H9 (cell line): Measurements from ENCODE around the gene ISOC1. TPM values are rescaled to one million over a fixed set of nuclear protein-coding genes. Genes with fewer than 3 reads are reported as not detected.

Experiments
- DNase-seq: peaks from one replicate; pipeline ENCODE4 v3.0.0-alpha.2; 2017
- H2AFZ ChIP-seq: one replicate; pipeline ENCODE4 v1.6.1; 2013; ENCODE audit warnings: mild to moderate bottlenecking, low read length, control low read depth, moderate library complexity
- H2AK5ac ChIP-seq: 2 replicates; pipeline ENCODE4 v1.6.1; 2013; ENCODE audit warnings: low read length, control low read depth, mixed read lengths; ENCODE audit not compliant: insufficient read length
- H2BK120ac ChIP-seq: one replicate; pipeline ENCODE4 v1.6.1; 2013; ENCODE audit warnings: low read depth, mild to moderate bottlenecking, low read length, control low read depth, inconsistent platforms; ENCODE audit not compliant: poor library complexity, severe bottlenecking
- H2BK12ac ChIP-seq: 2 replicates; pipeline ENCODE4 v1.6.1; 2013; ENCODE audit warnings: low read length, control low read depth, mixed read lengths, low read depth; ENCODE audit not compliant: insufficient read length
- H2BK15ac ChIP-seq: 2 replicates; pipeline ENCODE4 v1.6.1; 2013; ENCODE audit warnings: low read depth, low read length, control low read depth
- H2BK20ac ChIP-seq: one replicate; pipeline ENCODE4 v1.6.1; 2013; ENCODE audit warnings: low read depth, mild to moderate bottlenecking, low read length, control low read depth, inconsistent platforms; ENCODE audit not compliant: poor library complexity, severe bottlenecking
- H2BK5ac ChIP-seq: 2 replicates; pipeline ENCODE4 v1.6.1; 2013; ENCODE audit warnings: low read length, control low read depth, mixed read lengths; ENCODE audit not compliant: insufficient read length
- H3K14ac ChIP-seq: 2 replicates; pipeline ENCODE4 v1.6.1; 2013; ENCODE audit warnings: low read length, control low read depth; ENCODE audit not compliant: insufficient read depth
- H3K18ac ChIP-seq: 2 replicates; pipeline ENCODE4 v1.6.1; 2013; ENCODE audit warnings: low read depth, mild to moderate bottlenecking, mixed read lengths, low read length, control low read depth; ENCODE audit not compliant: insufficient read length
- H3K23ac ChIP-seq: 2 replicates; pipeline ENCODE4 v1.6.1; 2013; ENCODE audit warnings: low read length, control low read depth, mixed read lengths, low read depth; ENCODE audit not compliant: insufficient read length
- H3K23me2 ChIP-seq: 2 replicates; pipeline ENCODE4 v1.6.1; 2013; ENCODE audit warnings: low read depth, mild to moderate bottlenecking, mixed read lengths, low read length, control low read depth; ENCODE audit not compliant: insufficient read length, poor library complexity, severe bottlenecking
- H3K27ac ChIP-seq: 2 replicates; pipeline ENCODE4 v1.5.1; 2013; ENCODE audit warnings: low read length, control low read depth, mixed read lengths, low read depth; ENCODE audit not compliant: insufficient read length
- H3K27me3 ChIP-seq: 2 replicates; pipeline ENCODE4 v1.6.1; 2013; ENCODE audit warnings: low read length, control low read depth, inconsistent platforms; ENCODE audit not compliant: insufficient read depth
- H3K4ac ChIP-seq: 2 replicates; pipeline ENCODE4 v1.6.1; 2013; ENCODE audit warnings: low read depth, mild to moderate bottlenecking, control low read depth, inconsistent platforms, low read length, moderate library complexity
- H3K4me1 ChIP-seq: 2 replicates; pipeline ENCODE4 v1.6.1; 2013; ENCODE audit warnings: low read length, control low read depth, inconsistent platforms; ENCODE audit not compliant: insufficient read depth
- H3K4me2 ChIP-seq: 2 replicates; pipeline ENCODE4 v1.6.1; 2013; ENCODE audit warnings: low read length, control low read depth, mixed read lengths; ENCODE audit not compliant: insufficient read length, insufficient read depth
- H3K56ac ChIP-seq: 2 replicates; pipeline ENCODE4 v1.6.1; 2013; ENCODE audit warnings: low read depth, mild to moderate bottlenecking, mixed read lengths, low read length, control low read depth; ENCODE audit not compliant: insufficient read length
- H3K79me1 ChIP-seq: 2 replicates; pipeline ENCODE4 v1.6.1; 2013; ENCODE audit warnings: low read depth, mild to moderate bottlenecking, moderate library complexity, low read length, control low read depth, inconsistent platforms; ENCODE audit not compliant: insufficient read depth, poor library complexity, severe bottlenecking
- H3K79me2 ChIP-seq: 2 replicates; pipeline ENCODE4 v1.6.1; 2013; ENCODE audit warnings: low read length, control low read depth, inconsistent platforms; ENCODE audit not compliant: insufficient read depth
- H3K9ac ChIP-seq: 2 replicates; pipeline ENCODE4 v1.6.1; 2013; ENCODE audit warnings: low read length, control low read depth, mixed read lengths; ENCODE audit not compliant: insufficient read length; ENCODE audit errors: extremely low read depth
- H3K9me3 ChIP-seq: one replicate; pipeline ENCODE4 v1.6.1; 2013; ENCODE audit warnings: low read depth, low read length, inconsistent platforms; ENCODE audit not compliant: control insufficient read depth
- H3T11ph ChIP-seq: one replicate; pipeline ENCODE4 v1.6.1; 2013; ENCODE audit warnings: mild to moderate bottlenecking, low read length, control low read depth, inconsistent platforms
- H4K20me1 ChIP-seq: one replicate; pipeline ENCODE4 v1.6.1; 2013; ENCODE audit not compliant: control insufficient read depth, insufficient read length, insufficient read depth
- H4K5ac ChIP-seq: 2 replicates; pipeline ENCODE4 v1.6.1; 2013; ENCODE audit warnings: low read depth, mild to moderate bottlenecking, mixed read lengths, low read length, control low read depth; ENCODE audit not compliant: insufficient read length
- H4K8ac ChIP-seq: replicated peaks from 2 replicates; pipeline ENCODE4 v1.6.1; 2013; ENCODE audit warnings: low read length, control low read depth, mixed read lengths, low read depth; ENCODE audit not compliant: insufficient read length
- H4K91ac ChIP-seq: 2 replicates; pipeline ENCODE4 v1.6.1; 2013; ENCODE audit warnings: low read depth, mild to moderate bottlenecking, moderate library complexity, mixed read lengths, low read length, control low read depth; ENCODE audit not compliant: insufficient read length
- H3K27ac Mint-ChIP-seq, 3 experiments: 2 replicates in 2 of 3; 3 replicates in 1 of 3; pipeline ENCODE4 v1.8.0; 2020 to 2021; ENCODE audit warnings: mixed read lengths in 3 of 3, mild to moderate bottlenecking in 1 of 3, moderate library complexity in 1 of 3
- H3K27me3 Mint-ChIP-seq: 2 replicates; pipeline ENCODE4 v1.8.0; 2021; ENCODE audit warnings: low read depth, mild to moderate bottlenecking, moderate library complexity, mixed read lengths
- H3K36me3 Mint-ChIP-seq, 3 experiments: 2 replicates in 2 of 3; 3 replicates in 1 of 3; pipeline ENCODE4 v1.8.0; 2020 to 2021; ENCODE audit warnings: low read depth in 3 of 3, mixed read lengths in 3 of 3; ENCODE audit not compliant: insufficient read depth in 1 of 3
- H3K4me1 Mint-ChIP-seq, 2 experiments: 2 replicates each; pipeline ENCODE4 v1.8.0; 2020; ENCODE audit warnings: mixed read lengths in 2 of 2
- H3K4me3 Mint-ChIP-seq, 2 experiments: 2 replicates in 1 of 2; 3 replicates in 1 of 2; pipeline ENCODE4 v1.8.0; 2020 to 2021; ENCODE audit warnings: mild to moderate bottlenecking in 2 of 2, mixed read lengths in 2 of 2, moderate library complexity in 1 of 2
- H3K9me3 Mint-ChIP-seq, 2 experiments: 2 replicates in 1 of 2; 3 replicates in 1 of 2; pipeline ENCODE4 v1.8.0; 2020; ENCODE audit warnings: mild to moderate bottlenecking in 2 of 2, mixed read lengths in 2 of 2, moderate library complexity in 1 of 2
- CTCF ChIP-seq: fragments of 200-600 bp; sonication (generic); conservative IDR thresholded peaks from 3 replicates; pipeline ENCODE4 v1.8.0; 2021; ENCODE audit warnings: antibody characterized with exemption, mild to moderate bottlenecking
- microRNA-seq: library from miRNA; unstranded; fragments of <30 nt; microRNA quantifications from one replicate; pipeline ENCODE4, GENCODE V29; 2020; ENCODE audit warnings: borderline microRNAs expressed
- total RNA-seq: library from RNA; stranded (reverse); gene quantifications from 2 replicates; pipeline ENCODE4 v1.2.1, GENCODE V29; 2021

ISOC1 gene
- total RNA-seq, 1 experiment from 2014 or later: 23.0 TPM

- no peak for DNase-seq
- no peak overlapping the region for H2BK15ac ChIP-seq
- H3K14ac ChIP-seq: no peak overlapping the region
- no peak overlapping the region for H2BK120ac ChIP-seq
- H3K9me3 ChIP-seq: no peaks in the 10 kb centered on the region
- no peak overlapping the region for H4K91ac ChIP-seq
- peaks cover 3 to 14% of the 10 kb centered on the region in 2 experiments; a peak in 4 of 5 replicates for H3K9me3 Mint-ChIP-seq
- H2BK12ac ChIP-seq: no peak overlapping the region
- no peaks in the 10 kb centered on the region for H3K79me1 ChIP-seq
- no peaks in the 10 kb centered on the region; the same call in 1 of the 2 replicates for H3K27me3 Mint-ChIP-seq
- H2BK20ac ChIP-seq: no peak overlapping the region
- no peak for TF ChIP-seq CTCF
- no peak overlapping the region for H4K5ac ChIP-seq
- H3K27ac Mint-ChIP-seq: no peak overlapping the region
- no peaks in the 10 kb centered on the region for H3K27me3 ChIP-seq
- no peak overlapping the region for H4K8ac ChIP-seq
- H3K79me2 ChIP-seq: no peaks in the 10 kb centered on the region
- no peak overlapping the region for H3K23ac ChIP-seq
- H3K4me3 Mint-ChIP-seq: no peak overlapping the region
- 0 out of 4 replicates have a peak, but pooled peaks cover 0 to 3% of the 10 kb centered on the region in 2 experiments for H3K4me1 Mint-ChIP-seq
- H3K27ac ChIP-seq: no peak overlapping the region
- no peak overlapping the region for H3K4me2 ChIP-seq
- H3T11ph ChIP-seq: no peak overlapping the region
- H2AFZ ChIP-seq: no peak overlapping the region
- no peak overlapping the region for H2AK5ac ChIP-seq
- H2BK5ac ChIP-seq: no peak overlapping the region
- H3K4ac ChIP-seq: no peak overlapping the region
- no peaks in the 10 kb centered on the region for H3K4me1 ChIP-seq
- H3K18ac ChIP-seq: no peak overlapping the region
- no peaks in the 10 kb centered on the region for H4K20me1 ChIP-seq
- no peaks in the 10 kb centered on the region for H3K23me2 ChIP-seq
- H3K36me3 Mint-ChIP-seq: no peaks in the 10 kb centered on the region; a peak in 1 of 7 replicates
- no peak overlapping the region for H3K9ac ChIP-seq
- no peak overlapping the region for H3K56ac ChIP-seq
These were observed 67.3 kb downstream of the ISOC1 start for GRCh38 chr5:129161830-129162229.

Small RNAs within 50 kb of the gene (microRNA-seq; reads per million reads assigned to microRNA genes)
- gene MIR4633: not detected

Other genes with a start within 250 kb of the ISOC1 start
- 3.0 and 3.3 TPM in 2 replicates for gene SLC27A6, start 129.3 kb upstream of the ISOC1 start, total RNA-seq